ENCODE measurements around the gene OVAAL.

DNA sequence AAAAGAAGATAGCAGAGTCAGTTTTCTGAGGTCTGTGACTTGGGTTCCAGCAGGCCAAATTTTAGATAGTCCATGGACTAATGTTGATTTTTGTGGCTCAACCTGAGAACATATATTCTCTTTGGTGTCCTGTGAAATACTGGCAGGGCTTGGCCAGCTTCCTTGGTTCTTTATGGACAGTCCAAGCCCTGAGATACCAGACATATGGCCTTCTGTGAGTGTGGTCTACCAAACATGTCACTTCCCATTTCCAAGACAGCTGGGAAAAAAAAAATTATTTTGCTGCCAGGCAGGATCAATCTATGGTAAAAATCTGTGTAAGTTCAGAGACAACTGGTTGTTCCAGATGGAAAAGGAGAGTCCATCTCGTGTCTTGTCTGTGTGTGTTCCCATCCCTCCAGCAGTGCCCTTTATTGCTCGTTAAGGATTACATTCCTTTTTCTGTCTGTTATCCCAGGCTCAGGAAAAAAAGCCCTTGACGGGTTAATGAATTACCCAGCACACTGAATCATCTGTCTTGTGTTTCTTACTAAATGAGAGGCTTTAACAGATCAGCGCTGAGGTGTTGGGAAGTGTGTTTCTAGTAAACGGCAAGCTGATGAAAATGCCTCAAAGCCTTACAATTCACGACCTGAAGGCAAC is 39.7 kb downstream of the OVAAL start:
- no peak for TF ChIP-seq CREB1 (IDR thresholded peaks at IDR 0.05; ENCODE audit: low read depth)
- TF ChIP-seq, protein P1, sequence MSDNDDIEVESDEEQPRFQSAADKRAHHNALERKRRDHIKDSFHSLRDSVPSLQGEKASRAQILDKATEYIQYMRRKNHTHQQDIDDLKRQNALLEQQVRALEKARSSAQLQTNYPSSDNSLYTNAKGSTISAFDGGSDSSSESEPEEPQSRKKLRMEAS (IDR thresholded peaks at IDR 0.05) = no peak
- TF ChIP-seq, protein P2, sequence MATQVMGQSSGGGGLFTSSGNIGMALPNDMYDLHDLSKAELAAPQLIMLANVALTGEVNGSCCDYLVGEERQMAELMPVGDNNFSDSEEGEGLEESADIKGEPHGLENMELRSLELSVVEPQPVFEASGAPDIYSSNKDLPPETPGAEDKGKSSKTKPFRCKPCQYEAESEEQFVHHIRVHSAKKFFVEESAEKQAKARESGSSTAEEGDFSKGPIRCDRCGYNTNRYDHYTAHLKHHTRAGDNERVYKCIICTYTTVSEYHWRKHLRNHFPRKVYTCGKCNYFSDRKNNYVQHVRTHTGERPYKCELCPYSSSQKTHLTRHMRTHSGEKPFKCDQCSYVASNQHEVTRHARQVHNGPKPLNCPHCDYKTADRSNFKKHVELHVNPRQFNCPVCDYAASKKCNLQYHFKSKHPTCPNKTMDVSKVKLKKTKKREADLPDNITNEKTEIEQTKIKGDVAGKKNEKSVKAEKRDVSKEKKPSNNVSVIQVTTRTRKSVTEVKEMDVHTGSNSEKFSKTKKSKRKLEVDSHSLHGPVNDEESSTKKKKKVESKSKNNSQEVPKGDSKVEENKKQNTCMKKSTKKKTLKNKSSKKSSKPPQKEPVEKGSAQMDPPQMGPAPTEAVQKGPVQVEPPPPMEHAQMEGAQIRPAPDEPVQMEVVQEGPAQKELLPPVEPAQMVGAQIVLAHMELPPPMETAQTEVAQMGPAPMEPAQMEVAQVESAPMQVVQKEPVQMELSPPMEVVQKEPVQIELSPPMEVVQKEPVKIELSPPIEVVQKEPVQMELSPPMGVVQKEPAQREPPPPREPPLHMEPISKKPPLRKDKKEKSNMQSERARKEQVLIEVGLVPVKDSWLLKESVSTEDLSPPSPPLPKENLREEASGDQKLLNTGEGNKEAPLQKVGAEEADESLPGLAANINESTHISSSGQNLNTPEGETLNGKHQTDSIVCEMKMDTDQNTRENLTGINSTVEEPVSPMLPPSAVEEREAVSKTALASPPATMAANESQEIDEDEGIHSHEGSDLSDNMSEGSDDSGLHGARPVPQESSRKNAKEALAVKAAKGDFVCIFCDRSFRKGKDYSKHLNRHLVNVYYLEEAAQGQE (IDR thresholded peaks at IDR 0.05; ENCODE audit: low read depth) = no peak
- no peak for TF ChIP-seq TAF1 (IDR thresholded peaks at IDR 0.05; ENCODE audit: low read depth)
- TF ChIP-seq RAD21 (IDR thresholded peaks at IDR 0.05; ENCODE audit: low read depth) = no peak
- TF ChIP-seq, protein P3, sequence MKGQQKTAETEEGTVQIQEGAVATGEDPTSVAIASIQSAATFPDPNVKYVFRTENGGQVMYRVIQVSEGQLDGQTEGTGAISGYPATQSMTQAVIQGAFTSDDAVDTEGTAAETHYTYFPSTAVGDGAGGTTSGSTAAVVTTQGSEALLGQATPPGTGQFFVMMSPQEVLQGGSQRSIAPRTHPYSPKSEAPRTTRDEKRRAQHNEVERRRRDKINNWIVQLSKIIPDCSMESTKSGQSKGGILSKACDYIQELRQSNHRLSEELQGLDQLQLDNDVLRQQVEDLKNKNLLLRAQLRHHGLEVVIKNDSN (IDR thresholded peaks at IDR 0.05) = no peak
- TF ChIP-seq EGR1 (IDR thresholded peaks at IDR 0.05) = no peak
- no peak for TF ChIP-seq FOXM1 (IDR thresholded peaks at IDR 0.05; ENCODE audit: borderline replicate concordance, low read depth)
- no peak for TF ChIP-seq EP300 (IDR thresholded peaks at IDR 0.05; ENCODE audit: borderline replicate concordance)
- TF ChIP-seq CEBPB (IDR thresholded peaks at IDR 0.05) = no peak
- TF ChIP-seq YY1 (IDR thresholded peaks at IDR 0.05; ENCODE audit: low read depth) = no peak

All from Ishikawa (cell line).